HG03066 (cell line): ENCODE measurements around the gene PGM1.
A peak's percentile ranks its signal among the peaks of the same experiment; 100 is the strongest.
"Not testable (repeated sequence)": the region's sequence is repeated elsewhere in the genome, so short reads cannot be mapped to it uniquely, and the experiment has no call there.

Experiments used
- ATAC-seq: cut with Tn5 transposase; IDR thresholded peaks from one replicate; pipeline ENCODE4 v1.9.1; 2021; ENCODE audit warnings: low read depth; ENCODE audit not compliant: unreplicated experiment

PGM1 gene

GRCh38 chr1:63593303-63593885 lies at the start of gene PGM1:
Gene PGM1, plus strand, starts transcription at chr1:63593411. Its CDS starts 78 bp downstream, at chr1:63593489.
- ATAC-seq: peak; percentile 64

- no peak for ATAC-seq
Observed at GRCh38 chr1:63545780-63546179, 47.4 kb upstream of the PGM1 start.

- no peak for ATAC-seq
Observed at GRCh38 chr1:63547621-63548294, 45.5 kb upstream of the PGM1 start.

GRCh38 chr1:63548303-63548702 lies 44.9 kb upstream of the PGM1 start:
- no peak for ATAC-seq

- ATAC-seq: no peak
Observed at GRCh38 chr1:63548877-63549276, 44.3 kb upstream of the PGM1 start.

- no peak for ATAC-seq
Observed at GRCh38 chr1:63555480-63555879, 37.7 kb upstream of the PGM1 start.

GRCh38 chr1:63557365-63557987 lies 35.7 kb upstream of the PGM1 start:
- ATAC-seq: no peak

GRCh38 chr1:63559357-63559756 lies 33.9 kb upstream of the PGM1 start:
- ATAC-seq: no peak

GRCh38 chr1:63563745-63564144 lies 29.5 kb upstream of the PGM1 start:
- ATAC-seq: no peak

- ATAC-seq: no peak
Observed at GRCh38 chr1:63569068-63569467, 24.1 kb upstream of the PGM1 start.

- ATAC-seq: no peak
Observed at GRCh38 chr1:63569640-63570316, 23.4 kb upstream of the PGM1 start.

- not testable (repeated sequence) for ATAC-seq
Observed at GRCh38 chr1:63572686-63573085, 20.5 kb upstream of the PGM1 start.

- ATAC-seq: not testable (repeated sequence)
Observed at GRCh38 chr1:63574203-63574796, 18.9 kb upstream of the PGM1 start.

GRCh38 chr1:63575340-63575826 lies 17.8 kb upstream of the PGM1 start:
- ATAC-seq: no peak

GRCh38 chr1:63586326-63586725 lies 6.9 kb upstream of the PGM1 start:
- ATAC-seq: not testable (repeated sequence)

GRCh38 chr1:63590166-63590560 lies 3.0 kb upstream of the PGM1 start:
- no peak for ATAC-seq

- ATAC-seq: no peak
Observed at GRCh38 chr1:63592536-63593302, 492 bp upstream of the PGM1 start.

- peak; percentile 40 for ATAC-seq
Observed at GRCh38 chr1:63593886-63594605, 835 bp downstream of the PGM1 start.

- no peak for ATAC-seq
Observed at GRCh38 chr1:63595435-63595834, 2.2 kb downstream of the PGM1 start.
